Small intestine (tissue), 7 donors: ENCODE measurements around the gene KLF6. TPM values are rescaled to one million over a fixed set of nuclear protein-coding genes. Genes with fewer than 3 reads are reported as not detected.

Experiments used
- DNase-seq, 2 donors: peaks; one replicate each; pipeline versions ENCODE4 v3.0.0 to v3.0.0-alpha.2; 2013
- FAIRE-seq: peaks from 2 replicates; lab custom pipeline; 2012; peaks lifted over from hg19 to GRCh38; lab: Jason Lieb, UNC
- H3K27ac ChIP-seq, 3 donors: one replicate each; pipeline ENCODE4 v1.5.1; 2013; ENCODE audit warnings: low read length in 2 of 3, mild to moderate bottlenecking in 2 of 3, control low read depth in 1 of 3, inconsistent platforms in 1 of 3, low read depth in 1 of 3, moderate library complexity in 1 of 3
- H3K27me3 ChIP-seq, 3 donors: one replicate each; pipeline ENCODE4 v1.6.1; 2013; ENCODE audit warnings: low read length in 3 of 3, inconsistent platforms in 1 of 3; ENCODE audit not compliant: control insufficient read depth in 3 of 3, insufficient read depth in 3 of 3
- H3K36me3 ChIP-seq, 3 donors: one replicate each; pipeline ENCODE4 v1.6.1; 2013; ENCODE audit warnings: low read length in 3 of 3, inconsistent platforms in 1 of 3, low read depth in 1 of 3, mild to moderate bottlenecking in 1 of 3, moderate library complexity in 1 of 3; ENCODE audit not compliant: control insufficient read depth in 3 of 3, insufficient read depth in 2 of 3
- H3K4me1 ChIP-seq, 3 donors: one replicate each; pipeline ENCODE4 v1.6.1; 2013; ENCODE audit warnings: low read length in 2 of 3, inconsistent platforms in 1 of 3, low read depth in 1 of 3, mild to moderate bottlenecking in 1 of 3, moderate library complexity in 1 of 3; ENCODE audit not compliant: control insufficient read depth in 3 of 3, insufficient read depth in 2 of 3
- H3K4me3 ChIP-seq, 3 donors: one replicate each; pipeline ENCODE4 v1.5.1; 2013; ENCODE audit warnings: low read length in 3 of 3, control low read depth in 1 of 3, inconsistent platforms in 1 of 3, low read depth in 1 of 3, mild to moderate bottlenecking in 1 of 3, moderate library complexity in 1 of 3
- H3K9me3 ChIP-seq, 2 donors: one replicate each; pipeline ENCODE4 v1.6.1; 2013; ENCODE audit warnings: low read depth in 1 of 2, low read length in 1 of 2; ENCODE audit not compliant: control insufficient read depth in 2 of 2, insufficient read depth in 1 of 2
- WGBS, 3 donors: extraction: QIAGEN DNeasy Blood & Tissue Kit; methylation state at CpG; one replicate each; pipeline ENCODE4 v1.1.7; 2013; 5-methylcytosine and 5-hydroxymethylcytosine counted together
- polyA plus RNA-seq, 4 donors: library from polyadenylated mRNA; stranded (reverse) in 3 of 4; unstranded in 1 of 4; fragments of 200-250 nt in 3 of 4; fragments of 120-200 nt in 1 of 4; gene quantifications; one replicate each; pipeline versions ENCODE4 v1.2.1 to v1.2.3, GENCODE V29; 2013
- donor health status: healthy with polysubstance abuse.
- donor health status: control.
- donor health status: control.
- donor health status: Bipolar disorder and iron deficiency.
- donor health status: healthy.

KLF6 gene
- polyA plus RNA-seq, 4 donors, result 47.3 to 97.7 (median 72.1) TPM

DNA sequence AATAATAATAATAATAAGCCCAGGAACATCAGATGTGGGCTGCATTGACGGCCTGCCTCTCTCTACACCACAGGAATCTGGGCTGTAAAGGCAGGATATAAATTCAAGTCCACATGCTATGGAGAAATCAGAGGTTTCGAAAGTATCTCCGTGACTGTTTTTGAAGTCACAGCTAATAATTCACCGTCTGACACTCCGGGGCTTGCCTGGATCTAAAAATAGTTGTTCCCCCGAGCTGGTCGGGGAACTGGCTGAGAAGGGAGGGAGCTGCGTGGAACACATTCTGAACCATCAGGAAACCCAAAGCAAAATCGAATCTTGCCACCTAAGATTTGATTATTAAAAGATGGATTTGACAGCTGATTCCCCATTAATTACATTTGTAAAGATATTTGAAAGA, 35.4 kb downstream of the KLF6 start:
- Histone ChIP-seq H3K4me3 (no peak overlapping the region), H3K9me3 (no peaks in the 10 kb centered on the region), H3K27ac (peak overlapping the region in 1 of 3 donors; percentile 66), H3K4me1 (peaks cover 0 to 14% (median 2%) of the 10 kb centered on the region in 3 donors), H3K36me3 (no peaks in the 10 kb centered on the region), H3K27me3 (no peaks in the 10 kb centered on the region)
- WGBS, 3 donors, result 42 to 61% (median 60%) methylated on average over 9 of the region's 9 CpGs
- DNase-seq, result no peak
- FAIRE-seq, result no peak

DNA sequence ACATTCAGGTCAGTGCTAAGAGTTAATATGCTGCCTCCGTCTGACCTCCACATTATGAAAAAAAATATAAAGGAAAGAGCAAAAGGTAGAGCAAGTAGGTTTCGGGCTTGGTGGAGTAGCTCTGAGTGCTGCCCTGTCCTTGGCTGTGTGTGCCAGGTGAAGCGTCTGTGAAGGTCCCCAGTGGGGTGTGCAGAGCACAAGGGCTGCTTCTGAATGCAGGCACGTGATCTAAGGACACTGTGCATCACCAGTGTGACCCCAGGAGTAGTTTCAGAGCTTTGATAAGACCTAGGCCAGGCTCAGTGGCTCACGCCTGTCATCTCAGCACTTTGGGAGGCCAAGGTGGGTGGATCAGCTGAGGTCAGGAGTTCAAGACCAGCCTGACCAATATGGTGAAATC, 36.0 kb downstream of the KLF6 start:
- no peaks in the 10 kb centered on the region for H3K36me3 ChIP-seq
- FAIRE-seq (no peak), DNase-seq (no peak)
- H3K4me3 ChIP-seq, result no peak overlapping the region
- 90 to 96% (median 93%) methylated on average over 5 of the region's 5 CpGs for WGBS, 3 donors
- H3K9me3 ChIP-seq, result no peaks in the 10 kb centered on the region
- no peak overlapping the region for H3K27ac ChIP-seq
- H3K4me1 ChIP-seq, result peaks cover 0 to 14% (median 2%) of the 10 kb centered on the region in 3 donors
- no peaks in the 10 kb centered on the region for H3K27me3 ChIP-seq

DNA sequence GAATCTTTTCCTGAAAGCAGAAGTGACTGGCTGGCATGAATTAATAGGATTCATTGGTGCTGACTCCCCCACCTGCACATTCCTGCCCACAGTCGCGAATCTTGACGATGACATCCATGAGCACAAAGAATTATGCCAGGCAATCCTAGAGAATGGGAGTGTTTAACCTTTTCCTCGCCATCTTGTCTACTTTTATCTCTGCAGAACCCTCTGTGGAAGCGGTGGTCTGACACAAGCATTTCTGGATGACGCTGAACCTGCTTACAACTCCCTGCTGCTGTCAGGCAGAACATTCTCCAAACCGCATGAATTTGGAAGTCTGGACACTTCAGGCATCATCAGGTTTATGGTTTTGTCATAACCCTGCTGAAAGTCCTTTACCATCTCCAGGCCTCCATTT, 36.5 kb downstream of the KLF6 start:
- Histone ChIP-seq H3K27me3 (no peaks in the 10 kb centered on the region), H3K27ac (no peak overlapping the region), H3K4me1 (peaks cover 0 to 14% (median 2%) of the 10 kb centered on the region in 3 donors), H3K36me3 (no peaks in the 10 kb centered on the region), H3K4me3 (no peak overlapping the region), H3K9me3 (no peaks in the 10 kb centered on the region)
- FAIRE-seq, result no peak
- WGBS, 3 donors, result 88 to 93% (median 89%) methylated on average over 7 of the region's 7 CpGs
- no peak for DNase-seq

DNA sequence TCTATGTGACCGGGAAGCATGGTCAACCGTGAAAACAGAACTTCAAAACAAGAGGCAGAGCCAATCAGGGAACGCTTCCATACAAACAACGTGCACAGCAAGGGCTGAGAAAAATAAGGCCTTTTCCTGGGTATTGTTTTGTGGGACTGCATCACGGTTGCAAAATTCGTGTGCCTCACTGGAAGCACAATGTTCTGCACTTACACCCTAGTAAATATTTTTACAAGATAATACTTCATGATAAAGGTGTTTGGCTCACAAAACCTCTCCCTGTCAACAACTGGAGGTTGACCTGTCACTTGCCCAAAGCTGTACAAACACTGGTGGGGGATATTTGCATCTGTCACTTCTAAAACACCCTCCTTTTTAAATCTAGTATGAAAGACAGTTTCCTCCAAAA, 37.0 kb downstream of the KLF6 start:
- Histone ChIP-seq H3K4me1 (peaks cover 0 to 14% (median 2%) of the 10 kb centered on the region in 3 donors), H3K36me3 (no peaks in the 10 kb centered on the region), H3K27me3 (no peaks in the 10 kb centered on the region), H3K9me3 (no peaks in the 10 kb centered on the region), H3K4me3 (no peak overlapping the region), H3K27ac (no peak overlapping the region)
- DNase-seq (no peak), FAIRE-seq (no peak)
- WGBS, 3 donors, result 67 to 70% (median 69%) methylated on average over 6 of the region's 6 CpGs

DNA sequence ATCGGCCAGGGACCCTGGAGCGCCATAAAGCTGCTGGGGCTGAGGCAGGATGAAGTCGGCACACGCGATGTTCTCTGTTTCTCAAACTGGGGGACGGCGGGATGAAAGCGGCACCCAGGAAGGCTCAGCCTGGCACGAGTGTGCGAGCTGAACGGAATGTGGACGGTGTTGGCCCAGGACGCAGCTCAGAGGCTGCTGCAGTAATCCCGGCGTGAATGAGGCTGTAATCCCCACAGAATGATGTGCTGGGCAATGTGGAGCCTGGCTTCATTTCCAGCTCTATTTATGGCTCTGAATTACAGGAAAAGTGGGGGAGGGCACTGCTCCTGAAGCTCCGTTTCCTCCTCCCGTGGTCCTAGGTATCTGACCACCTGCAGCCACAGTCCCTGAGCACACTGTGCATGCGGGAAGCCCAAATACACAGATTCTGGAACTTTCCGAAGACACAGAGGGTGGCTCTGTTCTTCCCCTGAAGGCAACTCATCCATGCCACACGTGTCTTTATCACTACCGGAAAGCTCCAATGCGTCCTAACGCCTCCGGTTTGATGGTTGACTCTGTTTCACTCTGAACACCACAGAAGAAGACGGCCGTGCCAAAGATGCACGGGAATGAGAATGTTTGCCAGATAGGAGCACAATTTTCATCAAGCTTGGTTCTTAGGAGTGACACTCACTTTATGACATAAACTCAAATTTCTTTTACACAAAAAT, 37.6 kb downstream of the KLF6 start:
- Histone ChIP-seq H3K9me3 (no peaks in the 10 kb centered on the region), H3K4me1 (peaks cover 0 to 14% (median 2%) of the 10 kb centered on the region in 3 donors), H3K4me3 (no peak overlapping the region), H3K36me3 (no peaks in the 10 kb centered on the region), H3K27ac (no peak overlapping the region), H3K27me3 (no peaks in the 10 kb centered on the region)
- no peak for FAIRE-seq
- DNase-seq, result no peak
- WGBS, 3 donors, result 85 to 95% (median 92%) methylated on average over 27 of the region's 27 CpGs

DNA sequence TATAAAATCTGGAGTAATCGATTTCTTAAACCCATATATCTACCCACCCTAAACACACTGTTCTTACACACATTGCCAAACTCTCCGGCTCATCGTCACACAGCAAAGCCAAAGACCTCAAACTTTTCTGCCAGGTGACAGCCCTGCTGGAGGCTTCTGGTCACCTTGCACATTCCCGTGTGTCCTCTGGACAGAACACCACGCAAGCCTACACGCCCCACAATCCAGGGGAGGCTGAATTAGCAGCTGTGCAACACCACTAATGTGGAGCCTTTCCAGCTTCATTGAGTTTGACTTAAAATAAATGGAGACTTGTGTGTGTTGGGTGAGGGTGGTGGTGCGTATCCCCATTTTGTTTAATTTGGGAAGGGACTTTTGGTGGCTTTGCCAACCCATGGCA, 38.4 kb downstream of the KLF6 start:
- Histone ChIP-seq H3K4me1 (peaks cover 0 to 14% (median 2%) of the 10 kb centered on the region in 3 donors), H3K27ac (no peak overlapping the region), H3K9me3 (peaks cover 0 to 2% of the 10 kb centered on the region in 2 donors), H3K4me3 (no peak overlapping the region), H3K27me3 (no peaks in the 10 kb centered on the region), H3K36me3 (no peaks in the 10 kb centered on the region)
- 91 to 94% (median 94%) methylated on average over 7 of the region's 7 CpGs for WGBS, 3 donors
- DNase-seq (no peak), FAIRE-seq (no peak)

DNA sequence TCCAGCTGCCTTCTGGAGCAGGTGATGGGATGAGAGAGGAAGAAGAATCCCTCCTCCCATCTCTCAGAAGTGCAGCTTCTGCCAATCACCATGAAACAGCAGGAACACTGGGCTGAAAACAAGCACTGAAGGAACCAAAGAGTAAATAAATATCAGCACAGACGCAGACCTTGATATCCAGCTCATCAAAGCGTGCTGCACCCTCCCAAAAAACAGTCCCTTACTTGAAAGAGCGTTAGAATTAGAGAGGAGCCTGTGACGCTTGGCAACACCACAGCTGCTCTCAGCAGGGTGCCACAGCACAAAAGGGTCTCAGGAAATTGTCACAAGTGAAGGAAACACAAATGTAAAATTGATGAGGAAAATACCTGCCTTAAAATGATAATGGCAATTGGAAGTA, 39.5 kb downstream of the KLF6 start:
- FAIRE-seq, result no peak

DNA sequence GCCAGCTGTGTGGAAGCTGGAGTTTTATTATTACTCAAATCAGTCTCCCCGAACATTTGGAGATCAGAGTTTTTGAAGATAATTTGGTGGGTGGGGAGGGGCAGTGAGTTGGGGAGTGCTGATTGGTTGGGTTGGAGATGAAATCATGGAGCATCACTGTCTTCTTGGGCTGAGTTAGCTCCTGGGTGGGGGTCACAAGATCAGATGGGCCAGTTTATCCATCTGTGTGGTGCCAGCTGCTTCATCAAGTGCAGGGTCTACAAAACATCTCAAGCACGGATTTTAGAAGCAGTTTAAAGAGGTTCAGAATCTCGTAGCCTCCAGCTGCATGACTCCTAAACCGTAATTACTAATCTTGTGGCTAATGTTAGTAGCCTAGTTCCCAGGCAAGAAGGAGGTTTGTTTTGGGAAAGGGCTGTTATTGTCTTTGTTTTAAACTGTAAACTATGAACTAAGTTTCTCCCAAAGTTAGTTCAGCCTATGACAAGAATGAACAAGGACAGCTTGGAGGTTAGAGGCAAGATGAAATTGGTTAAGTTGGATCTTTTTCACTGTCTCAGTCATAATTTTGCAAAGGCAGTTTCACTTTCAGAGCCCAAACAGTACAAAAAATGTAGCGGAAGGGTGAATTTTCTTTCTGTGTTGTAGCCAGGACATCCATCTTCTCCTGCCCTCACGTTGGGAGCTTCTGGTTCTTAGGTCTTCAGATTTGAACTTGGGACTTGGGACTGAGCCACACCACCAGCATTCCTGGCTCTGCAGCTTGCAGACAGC, 43.1 kb downstream of the KLF6 start:
- no peak overlapping the region for H3K4me3 ChIP-seq
- peaks cover 0 to 4% (median 3%) of the 10 kb centered on the region in 3 donors for H3K4me1 ChIP-seq
- WGBS, 3 donors, result 57 to 73% (median 62%) methylated on average over 6 of the region's 6 CpGs
- H3K27me3 ChIP-seq, result no peaks in the 10 kb centered on the region
- H3K9me3 ChIP-seq, result peaks cover 0 to 8% of the 10 kb centered on the region in 2 donors
- peak overlapping the region in 2 of 3 donors; percentile 29 to 79 for H3K27ac ChIP-seq
- no peak for FAIRE-seq
- DNase-seq, result peak in 1 of 2 donors; percentile 71
- no peaks in the 10 kb centered on the region for H3K36me3 ChIP-seq

More for the DNA sequence above, 39.5 kb downstream of the KLF6 start:
- DNase-seq, result no peak
- H3K27me3 ChIP-seq, result no peaks in the 10 kb centered on the region
- no peak overlapping the region for H3K4me3 ChIP-seq
- no peak overlapping the region for H3K27ac ChIP-seq
- 37 to 68% (median 47%) methylated on average over 4 of the region's 4 CpGs for whole genome bisulfite sequencing, 3 donors
- H3K4me1 ChIP-seq, result peaks cover 0 to 9% (median 2%) of the 10 kb centered on the region in 3 donors
- H3K36me3 ChIP-seq, result no peaks in the 10 kb centered on the region
- H3K9me3 ChIP-seq, result peaks cover 0 to 8% of the 10 kb centered on the region in 2 donors
